GM12874 (cell line): ENCODE results near the gene CENPP.

Experiments
- TF ChIP-seq, protein P1 (sequence below): IDR thresholded peaks from 2 replicates; pipeline ENCODE4 v1.5.1; 2011; ENCODE audit warnings: low read depth, mild to moderate bottlenecking, control low read depth, low read length, moderate library complexity; ENCODE audit not compliant: insufficient read depth

Gene CENPP

DNA sequence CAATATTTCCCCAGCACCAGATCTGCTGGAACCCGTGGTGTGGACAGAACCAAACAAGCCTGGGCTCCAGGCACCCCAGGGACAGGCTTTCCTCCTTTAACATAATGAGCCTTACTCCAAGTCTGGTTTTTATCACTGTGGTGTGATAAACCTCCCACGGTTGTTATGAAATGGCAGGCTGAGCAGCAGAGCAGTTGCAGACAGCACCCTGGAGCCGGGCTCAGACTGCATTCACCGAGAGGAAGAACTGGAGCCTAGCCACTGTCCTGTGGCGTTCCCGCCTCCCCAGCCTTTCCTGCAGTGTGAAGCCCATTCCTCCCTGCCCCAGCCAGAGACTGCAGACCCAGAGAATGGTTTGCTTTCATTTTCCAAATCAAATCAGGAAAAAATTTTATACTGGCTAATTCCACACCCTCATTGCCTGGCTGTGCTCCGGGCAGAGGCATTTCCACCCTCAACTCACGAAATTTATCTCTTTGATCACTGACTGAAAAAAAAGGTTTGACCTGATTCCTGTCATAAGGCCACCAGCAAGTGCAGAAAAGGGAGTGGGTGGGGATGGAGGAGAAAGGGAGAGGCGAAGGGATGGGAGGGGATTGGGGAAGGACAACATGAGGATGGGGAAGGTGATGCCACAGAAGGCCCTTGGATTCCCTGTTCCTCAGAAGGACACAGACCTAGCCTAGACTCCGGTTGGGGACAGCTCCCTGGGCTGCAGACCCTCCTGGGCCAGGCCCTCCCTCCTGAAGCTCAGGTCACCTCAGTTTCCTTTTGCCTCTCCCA is 325.3 kb downstream of the CENPP start:
- TF ChIP-seq, protein P1, sequence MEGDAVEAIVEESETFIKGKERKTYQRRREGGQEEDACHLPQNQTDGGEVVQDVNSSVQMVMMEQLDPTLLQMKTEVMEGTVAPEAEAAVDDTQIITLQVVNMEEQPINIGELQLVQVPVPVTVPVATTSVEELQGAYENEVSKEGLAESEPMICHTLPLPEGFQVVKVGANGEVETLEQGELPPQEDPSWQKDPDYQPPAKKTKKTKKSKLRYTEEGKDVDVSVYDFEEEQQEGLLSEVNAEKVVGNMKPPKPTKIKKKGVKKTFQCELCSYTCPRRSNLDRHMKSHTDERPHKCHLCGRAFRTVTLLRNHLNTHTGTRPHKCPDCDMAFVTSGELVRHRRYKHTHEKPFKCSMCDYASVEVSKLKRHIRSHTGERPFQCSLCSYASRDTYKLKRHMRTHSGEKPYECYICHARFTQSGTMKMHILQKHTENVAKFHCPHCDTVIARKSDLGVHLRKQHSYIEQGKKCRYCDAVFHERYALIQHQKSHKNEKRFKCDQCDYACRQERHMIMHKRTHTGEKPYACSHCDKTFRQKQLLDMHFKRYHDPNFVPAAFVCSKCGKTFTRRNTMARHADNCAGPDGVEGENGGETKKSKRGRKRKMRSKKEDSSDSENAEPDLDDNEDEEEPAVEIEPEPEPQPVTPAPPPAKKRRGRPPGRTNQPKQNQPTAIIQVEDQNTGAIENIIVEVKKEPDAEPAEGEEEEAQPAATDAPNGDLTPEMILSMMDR, result no peak

DNA sequence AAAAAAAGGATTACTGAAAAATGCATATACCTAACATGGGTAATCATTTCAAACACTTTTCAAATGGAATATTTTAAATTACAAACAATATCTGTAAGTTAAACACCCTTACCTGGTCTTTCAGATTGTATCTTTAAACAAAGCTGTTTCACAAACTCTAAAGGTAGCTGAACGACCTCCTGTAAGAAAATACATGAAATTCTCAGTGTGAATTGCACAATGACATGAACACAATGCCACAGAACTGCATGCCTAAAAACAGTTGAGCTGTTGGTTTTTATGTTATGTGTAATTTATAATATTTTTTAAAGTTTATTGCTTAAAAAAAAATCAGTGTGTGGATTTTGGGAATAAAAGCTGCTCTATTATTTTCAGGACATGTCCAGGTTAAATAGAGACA is 326.7 kb downstream of the CENPP start:
- TF ChIP-seq, protein P1, result no peak

DNA sequence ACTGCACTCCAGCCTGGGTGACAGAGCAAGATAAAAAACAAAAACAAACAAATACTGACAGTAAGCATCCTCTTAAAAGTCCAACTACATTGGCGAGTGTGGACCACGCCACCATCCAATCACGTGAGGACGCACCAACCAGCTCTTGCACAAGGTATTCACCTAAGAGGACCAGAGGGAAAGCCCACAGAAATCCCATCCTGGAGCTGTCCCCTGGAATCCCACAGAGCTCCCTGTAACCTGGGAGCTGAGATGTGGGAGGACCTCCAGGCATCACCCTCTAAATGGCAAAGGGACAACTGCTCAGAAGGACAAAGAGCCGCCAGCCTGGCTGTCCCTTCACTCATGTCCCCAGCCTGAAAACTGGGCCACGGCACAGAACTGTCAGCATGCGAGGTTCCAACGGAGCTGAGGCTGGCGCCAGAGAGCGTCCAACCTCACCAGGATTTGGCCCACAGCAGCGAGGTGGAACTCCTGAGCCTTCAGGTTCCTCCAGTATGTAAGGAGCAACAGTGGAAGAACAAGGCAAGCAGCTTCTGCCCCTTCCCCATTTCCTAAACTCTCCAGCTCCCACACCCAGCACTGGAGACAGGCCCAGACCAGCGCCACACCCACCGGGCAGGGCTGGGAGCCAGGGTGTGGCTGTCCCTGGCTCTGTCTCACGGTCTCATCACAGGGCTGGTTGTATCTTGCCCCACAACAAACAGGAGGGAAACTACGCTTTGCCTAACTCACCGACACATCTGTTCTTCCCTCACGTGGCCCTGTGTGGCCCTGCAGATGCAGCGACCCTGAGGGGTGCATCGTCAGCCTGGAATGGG is 328.9 kb downstream of the CENPP start:
- TF ChIP-seq, protein P1, result no peak

DNA sequence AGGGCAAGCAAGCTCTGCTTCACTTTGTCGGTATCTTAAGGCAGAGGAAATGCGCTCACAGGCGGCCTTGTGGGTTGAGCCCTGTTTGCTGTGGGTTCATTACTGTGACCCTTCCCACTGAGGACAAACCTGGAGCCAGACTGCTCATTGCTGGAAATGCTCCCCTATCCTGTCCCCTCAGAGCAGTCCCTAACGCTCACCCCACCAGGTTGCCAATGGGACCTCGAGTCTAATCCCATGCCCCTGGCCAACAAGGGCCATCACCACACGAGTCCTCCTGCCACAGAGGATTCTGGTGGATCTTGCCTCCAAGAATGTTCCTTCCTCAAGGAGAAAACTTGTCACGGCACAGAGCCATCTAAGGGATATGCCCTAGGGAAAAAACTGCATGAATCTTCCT is 329.6 kb downstream of the CENPP start:
- TF ChIP-seq, protein P1, result no peak

DNA sequence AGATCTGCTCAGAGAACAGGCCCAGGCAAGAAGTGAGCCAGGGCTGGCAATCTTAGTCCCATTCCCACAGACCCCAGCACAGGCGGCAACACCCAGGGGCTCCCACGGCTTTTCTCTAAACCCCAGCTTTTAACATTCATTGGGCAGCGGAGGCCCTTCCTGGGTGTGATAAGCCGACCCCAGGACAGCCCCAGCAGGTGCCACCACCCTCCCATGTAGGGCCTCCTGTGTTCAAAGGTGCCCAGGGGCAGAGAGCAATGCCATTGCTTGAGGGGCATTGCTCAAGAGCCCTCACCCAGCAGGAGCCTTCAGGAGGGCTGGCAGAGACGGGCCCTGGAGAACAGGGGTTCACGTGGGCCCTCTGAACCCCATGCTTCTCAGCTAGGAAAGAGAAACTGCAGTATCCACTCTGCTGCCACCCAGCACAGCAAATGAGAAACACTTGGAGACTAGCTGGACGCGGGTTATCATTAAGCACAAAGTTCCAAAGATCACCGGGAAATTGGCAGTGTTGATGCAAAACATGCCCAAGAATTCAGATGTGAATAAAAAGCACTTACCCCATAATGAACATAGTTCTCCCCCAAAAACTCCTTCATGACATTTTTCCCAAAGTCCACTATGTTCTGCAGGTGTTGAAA is 330.3 kb downstream of the CENPP start:
- TF ChIP-seq, protein P1, result no peak

DNA sequence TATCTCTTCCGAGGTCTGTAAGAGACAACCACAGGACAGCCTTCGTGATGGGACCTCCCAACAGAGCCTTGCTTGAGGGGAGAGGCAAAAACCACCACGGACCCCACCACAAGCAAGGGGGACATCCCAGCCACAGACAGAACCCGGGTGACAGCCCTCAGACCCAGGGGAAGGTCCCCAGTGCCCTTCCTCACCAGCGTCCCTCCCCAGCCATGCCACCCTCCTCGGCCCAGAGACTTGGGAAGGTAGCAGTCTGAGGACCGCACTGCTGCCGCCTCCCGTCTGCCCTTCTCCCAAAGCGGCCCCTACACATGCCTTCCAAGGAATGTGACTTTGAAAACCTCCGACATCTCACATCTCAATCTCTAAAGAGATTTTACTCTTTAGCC is 330.8 kb downstream of the CENPP start:
- TF ChIP-seq, protein P1, result no peak
